DMS79 treated with DMSO at 0.1 percent for 48 hours (cell line): ENCODE measurements around the gene NEDD1.

Experiments used
- DNase-seq: peaks from one replicate; lab custom pipeline; 2025; lab: John Stamatoyannopoulos, UW

Gene NEDD1

GRCh38 chr12:96901175-96901574 is 5.9 kb upstream of the NEDD1 start:
- no peak for DNase-seq

GRCh38 chr12:96902076-96902475 is 5.0 kb upstream of the NEDD1 start:
- DNase-seq, result no peak

DNA sequence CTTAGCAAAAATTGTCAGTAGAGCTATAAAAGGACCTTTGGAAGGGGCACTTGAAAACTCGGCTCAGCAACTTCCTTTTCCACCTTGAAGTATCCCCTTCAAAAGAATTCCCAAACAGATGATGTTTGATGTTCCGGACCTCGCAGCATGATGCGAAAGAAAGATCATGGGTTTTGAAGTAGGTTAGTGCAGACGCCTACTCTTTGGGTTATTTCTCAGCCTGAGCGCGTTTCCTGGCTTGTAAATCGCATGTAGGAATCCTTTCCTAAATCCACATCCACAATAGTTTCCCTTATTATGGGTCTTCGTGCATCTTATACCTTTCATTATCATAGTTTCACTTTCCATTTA is 584 bp upstream of the NEDD1 start:
- DNase-seq, result no peak

GRCh38 chr12:96907671-96908422 is 790 bp downstream of the NEDD1 start:
- peak; percentile 44 for DNase-seq

- no peak for DNase-seq
Observed at GRCh38 chr12:96908423-96908675, 1.3 kb downstream of the NEDD1 start.

- no peak for DNase-seq
Observed at GRCh38 chr12:96912261-96912660, 5.2 kb downstream of the NEDD1 start.

DNA sequence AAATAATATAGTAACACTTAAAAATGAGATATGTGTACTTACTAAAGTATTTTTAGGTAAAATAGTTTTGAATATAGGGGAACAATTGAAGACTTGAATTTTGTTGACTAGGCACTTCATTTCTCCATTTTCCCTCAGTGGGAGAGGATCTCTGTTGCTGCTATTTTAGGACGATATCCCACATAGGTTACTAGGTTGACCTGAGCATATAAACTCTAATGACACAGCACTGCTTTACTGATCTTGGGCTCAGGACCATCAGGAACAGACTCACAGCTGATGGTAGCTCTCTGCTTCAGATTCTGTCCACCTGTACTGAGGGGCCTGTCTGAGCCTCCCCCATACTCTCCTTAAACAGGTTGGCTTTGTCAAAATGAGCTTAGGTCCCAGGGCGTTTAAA is 5.9 kb downstream of the NEDD1 start:
- no peak for DNase-seq

DNA sequence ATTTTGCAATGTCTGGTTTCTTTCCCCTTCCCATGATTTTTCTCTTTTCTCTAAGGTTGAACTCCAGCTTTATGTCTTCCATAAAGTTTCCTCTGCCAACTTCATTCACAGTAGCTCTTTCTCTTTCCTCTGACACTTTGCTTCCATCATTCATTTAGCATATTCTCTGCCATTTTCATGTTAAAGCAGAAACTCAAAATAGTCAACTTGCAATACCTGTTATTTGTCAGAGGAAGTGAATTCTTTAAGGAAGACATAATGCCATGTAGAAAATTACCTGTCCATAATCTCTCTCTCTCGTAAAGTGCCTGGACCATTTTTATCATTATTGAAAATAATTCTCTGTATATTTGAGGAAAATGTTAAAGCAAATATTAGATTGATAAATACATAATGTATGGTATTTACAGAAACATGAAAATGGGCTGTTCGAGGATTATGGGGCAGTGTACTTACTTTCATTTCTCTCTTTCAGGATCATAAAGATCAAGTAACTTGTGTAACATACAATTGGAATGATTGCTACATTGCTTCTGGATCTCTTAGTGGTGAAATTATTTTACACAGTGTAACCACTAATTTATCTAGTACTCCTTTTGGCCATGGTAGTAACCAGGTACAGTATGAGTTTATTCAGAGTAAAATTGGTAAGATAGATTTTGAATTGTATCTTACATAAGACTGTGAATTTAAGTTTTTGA is 12.6 kb downstream of the NEDD1 start:
- DNase-seq, result no peak

- DNase-seq, result no peak
Observed at GRCh38 chr12:96948782-96949181, 41.7 kb downstream of the NEDD1 start.

DNA sequence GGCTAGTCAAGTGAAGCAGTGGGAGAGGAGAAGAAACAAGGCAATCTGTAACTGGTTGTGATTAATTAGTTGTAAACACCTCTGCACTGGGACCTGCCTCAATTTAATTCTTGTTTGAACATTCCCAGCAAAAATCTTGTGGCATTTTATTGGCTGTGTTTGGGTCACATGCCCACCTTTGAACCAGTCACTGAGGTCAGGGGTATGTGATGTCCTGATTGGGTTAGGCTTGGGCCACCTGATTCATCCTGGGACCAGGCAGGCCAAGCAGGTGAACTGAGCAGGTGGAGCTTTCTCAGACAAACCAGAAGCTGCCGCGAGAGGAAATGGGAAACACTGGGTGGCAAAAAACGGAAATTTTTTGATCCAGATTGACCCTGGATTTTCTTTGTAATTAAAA is 72.5 kb downstream of the NEDD1 start:
- no peak for DNase-seq

- DNase-seq, result no peak
Observed at GRCh38 chr12:96980991-96981414, 73.9 kb downstream of the NEDD1 start.

DNA sequence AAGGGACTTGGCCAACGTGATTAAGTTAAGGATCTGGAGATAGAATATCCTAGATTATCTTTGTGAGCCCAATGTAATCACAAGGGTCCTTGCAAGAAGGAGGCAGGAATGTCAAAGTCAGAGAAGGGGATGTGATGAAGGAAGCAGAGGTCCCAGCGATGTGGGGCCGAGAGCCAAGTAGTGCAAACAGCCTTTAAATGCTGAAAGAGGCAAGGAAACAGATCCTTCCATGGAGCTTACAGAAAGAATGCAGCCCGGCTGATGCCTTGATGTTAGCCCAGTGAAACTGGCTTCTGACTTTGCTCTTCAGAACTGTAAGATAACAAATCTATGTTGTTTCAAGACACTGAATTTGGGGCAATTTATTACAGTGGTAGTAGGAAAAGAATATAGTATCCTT is 74.9 kb downstream of the NEDD1 start:
- no peak for DNase-seq

GRCh38 chr12:96982671-96983070 is 75.6 kb downstream of the NEDD1 start:
- DNase-seq, result no peak

- peak; percentile 53 for DNase-seq
Observed at GRCh38 chr12:96985515-96986362, 78.7 kb downstream of the NEDD1 start.

- peak; percentile 65 for DNase-seq
Observed at GRCh38 chr12:96986883-96987523, 79.9 kb downstream of the NEDD1 start.

GRCh38 chr12:96988919-96989318 is 81.9 kb downstream of the NEDD1 start:
- no peak for DNase-seq

DNA sequence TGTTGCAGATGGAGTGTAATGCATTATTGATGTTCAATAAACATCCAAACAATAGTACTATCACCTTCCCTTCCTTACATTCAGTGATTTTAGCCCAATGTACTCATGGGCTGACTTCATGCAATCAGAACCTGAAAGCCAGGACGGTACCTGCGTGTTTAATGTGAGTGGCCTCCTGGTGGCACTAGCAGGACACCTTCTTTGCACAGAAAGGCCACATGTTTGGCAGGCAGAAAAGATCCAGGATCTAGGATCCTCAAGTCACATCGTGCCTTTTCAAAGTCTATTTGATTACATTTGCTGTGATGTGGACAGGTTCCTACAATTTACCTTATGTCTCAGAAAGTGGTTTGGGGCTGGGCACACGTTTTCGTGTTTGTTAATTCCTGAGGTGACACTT is 82.9 kb downstream of the NEDD1 start:
- no peak for DNase-seq

DNA sequence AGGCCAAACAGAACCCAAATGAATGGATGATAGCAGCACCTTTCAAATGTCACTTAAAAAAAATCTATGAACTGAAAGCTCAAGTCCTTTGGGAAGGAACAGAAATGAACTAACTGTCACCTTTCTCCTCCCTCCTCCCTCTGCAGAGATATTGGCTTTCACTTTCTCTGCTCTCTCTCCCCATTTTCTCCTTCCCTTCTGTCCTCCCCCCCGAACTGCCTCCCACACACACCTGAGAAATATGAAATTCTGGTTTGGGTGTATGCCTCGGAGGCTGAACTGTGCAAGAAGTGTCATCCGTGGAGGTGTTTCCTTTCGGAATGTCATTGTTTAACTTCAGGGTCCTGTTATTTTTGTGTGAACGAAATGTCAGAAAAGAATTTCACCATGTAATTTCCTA is 87.8 kb downstream of the NEDD1 start:
- DNase-seq, result no peak

DNA sequence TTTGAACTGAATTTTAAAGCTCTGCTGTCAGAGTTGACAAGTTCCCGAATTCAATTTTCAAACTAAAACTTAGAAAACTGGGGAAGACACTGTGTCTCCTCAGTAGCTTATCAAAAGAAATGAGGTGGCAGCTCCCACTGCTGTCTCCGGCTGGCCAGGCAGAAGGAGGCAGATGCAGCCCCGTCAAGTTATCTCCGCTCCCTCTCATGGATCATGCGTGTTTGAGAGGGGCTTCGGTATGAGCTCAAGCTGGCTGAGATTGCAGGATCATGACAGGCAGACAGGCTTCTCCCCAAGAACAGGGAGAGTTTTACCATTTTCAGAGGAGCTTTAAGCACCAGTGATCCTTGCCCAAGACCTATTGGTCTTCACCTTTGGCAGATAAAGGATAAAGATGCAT is 88.8 kb downstream of the NEDD1 start:
- no peak for DNase-seq

GRCh38 chr12:96997797-96998484 is 90.9 kb downstream of the NEDD1 start:
- no peak for DNase-seq

- peak; percentile 20 for DNase-seq
Observed at GRCh38 chr12:97003276-97003675, 96.2 kb downstream of the NEDD1 start.
